ENCODE measurements around the gene PDLIM7. TPM values are rescaled to one million over a fixed set of nuclear protein-coding genes. Genes with fewer than 3 reads are reported as not detected.
"Not testable (repeated sequence)": the region's sequence is repeated elsewhere in the genome, so short reads cannot be mapped to it uniquely, and the experiment has no call there.

The PDLIM7 gene
- total and polyA plus RNA-seq, 2 donors (not counting 3 experiments of a cell fraction or from before 2014, with no cell fraction given): 314 to 318 TPM

- Histone ChIP-seq H3K27me3 (ENCODE audit: control insufficient read depth in 2 of 2, insufficient read depth in 2 of 2, low read length in 2 of 2) (no peaks in the 10 kb centered on the region), H2AFZ (ENCODE audit: low read depth, low read length) (no peak overlapping the region), H3K9me3 (replicated peaks; ENCODE audit: control insufficient read depth, insufficient read depth, low read length) (no peaks in the 10 kb centered on the region), H3K36me3 (ENCODE audit: control insufficient read depth in 2 of 2, extremely low read depth in 1 of 2, insufficient read depth in 2 of 2, low read length in 2 of 2) (peaks cover 15 to 48% of the 10 kb centered on the region in 2 experiments), H3K79me2 (ENCODE audit: control insufficient read depth, insufficient read depth, low read length) (peaks cover 2% of the 10 kb centered on the region), H3K4me1 (ENCODE audit: control insufficient read depth, extremely low read depth, insufficient read depth, low read length) (no peaks in the 10 kb centered on the region), H3K4me3 (replicated peaks in 1 of 3; ENCODE audit: insufficient read depth in 1 of 3, low read depth in 1 of 3, low read length in 3 of 3) (no peak overlapping the region), H3K9ac (replicated peaks; ENCODE audit: extremely low read depth, insufficient read depth, low read length) (no peak overlapping the region), H3K27ac (ENCODE audit: insufficient read depth, low read depth, low read length) (no peak overlapping the region), H3K9me1 (replicated peaks; ENCODE audit: control insufficient read depth, extremely low read depth, insufficient read depth, low read length) (no peaks in the 10 kb centered on the region), H4K20me1 (replicated peaks; ENCODE audit: control insufficient read depth, extremely low read depth, insufficient read depth, low read length) (no peaks in the 10 kb centered on the region), H3K4me2 (ENCODE audit: insufficient read depth, low read length) (no peak overlapping the region)
- CTCF ChIA-PET: interaction anchor here (0.6 to 1.8 kb wide), 2 partner anchors 11 to 13 kb away, joined by 3 to 6 read pairs; no protein-coding TSS in a partner anchor
- DNase-seq (ENCODE audit: low read depth, low spot score) (no peak), FAIRE-seq (no peak)
- TF ChIP-seq JUN (IDR thresholded peaks at IDR 0.05; ENCODE audit: borderline replicate concordance, insufficient read depth, insufficient read length, low read depth): no peak
- no peak for TF ChIP-seq FOS (IDR thresholded peaks at IDR 0.05; ENCODE audit: borderline replicate concordance, insufficient read depth, low read length)
- no peak for TF ChIP-seq POLR2A (IDR thresholded peaks at IDR 0.05; ENCODE audit: low read depth, low read length)
- no peak for TF ChIP-seq POLR2AphosphoS5 (IDR thresholded peaks at IDR 0.05; ENCODE audit: insufficient read depth, low read depth, low read length)
- no peak for TF ChIP-seq MAX (IDR thresholded peaks at IDR 0.05; ENCODE audit: insufficient read depth, insufficient read length)
- no peak for TF ChIP-seq GATA2 (IDR thresholded peaks at IDR 0.05; ENCODE audit: insufficient read depth, insufficient read length, low read depth, low read length)
- no peak for TF ChIP-seq CTCF (IDR thresholded peaks at IDR 0.05; ENCODE audit: extremely low read depth in 1 of 2, insufficient read depth in 1 of 2, low read depth in 1 of 2, low read length in 2 of 2)
- TF ChIP-seq MYC (IDR thresholded peaks at IDR 0.05; ENCODE audit: low read depth, low read length): no peak
- POLR2A ChIA-PET: no interaction called here
- intact Hi-C loops (cut with micrococcal nuclease) (no loop called here), dilution Hi-C loops (cut with MboI; ENCODE audit: extremely low pct_ligation_motif_present, low sequenced_read_pairs) (no loop called here)
- BruUV-seq (replicated peaks): no TSS peak
Measured at GRCh38 chr5:177535125-177535524, 37.7 kb upstream of the PDLIM7 start.

GRCh38 chr5:177534433-177534832, 37.0 kb upstream of the PDLIM7 start:
- H3K27me3 ChIP-seq (ENCODE audit: control insufficient read depth in 2 of 2, insufficient read depth in 2 of 2, low read length in 2 of 2); intact Hi-C loops (cut with micrococcal nuclease); BruUV-seq (replicated peaks); dilution Hi-C loops (cut with MboI; ENCODE audit: extremely low pct_ligation_motif_present, low sequenced_read_pairs); H3K9ac ChIP-seq (replicated peaks; ENCODE audit: extremely low read depth, insufficient read depth, low read length); FAIRE-seq; H3K4me1 ChIP-seq (ENCODE audit: control insufficient read depth, extremely low read depth, insufficient read depth, low read length); H3K4me2 ChIP-seq (ENCODE audit: insufficient read depth, low read length); H3K9me3 ChIP-seq (replicated peaks; ENCODE audit: control insufficient read depth, insufficient read depth, low read length); POLR2A ChIA-PET; H2AFZ ChIP-seq (ENCODE audit: low read depth, low read length); H3K4me3 ChIP-seq (replicated peaks in 1 of 3; ENCODE audit: insufficient read depth in 1 of 3, low read depth in 1 of 3, low read length in 3 of 3); H4K20me1 ChIP-seq (replicated peaks; ENCODE audit: control insufficient read depth, extremely low read depth, insufficient read depth, low read length); H3K79me2 ChIP-seq (ENCODE audit: control insufficient read depth, insufficient read depth, low read length); H3K9me1 ChIP-seq (replicated peaks; ENCODE audit: control insufficient read depth, extremely low read depth, insufficient read depth, low read length); H3K27ac ChIP-seq (ENCODE audit: insufficient read depth, low read depth, low read length); DNase-seq (ENCODE audit: low read depth, low spot score): not testable (repeated sequence)
- CTCF ChIA-PET: interaction anchor here (0.6 to 1.8 kb wide), 3 partner anchors 11 to 14 kb away, joined by 3 to 6 read pairs (median 4); no protein-coding TSS in a partner anchor
- peaks cover 15 to 54% of the 10 kb centered on the region in 2 experiments for H3K36me3 ChIP-seq (ENCODE audit: control insufficient read depth in 2 of 2, extremely low read depth in 1 of 2, insufficient read depth in 2 of 2, low read length in 2 of 2)
